OCI-LY1 (cell line): ENCODE data around the gene MCU.
"Not testable (repeated sequence)": the region's sequence is repeated elsewhere in the genome, so short reads cannot be mapped to it uniquely, and the experiment has no call there.

Source experiments
- H2AFZ ChIP-seq: fragments of 200-600 bp; sonication (generic), shearing (Covaris generic); 2 replicates; pipeline ENCODE4 v1.6.0; 2014; ENCODE audit warnings: antibody characterized with exemption, mild to moderate bottlenecking, low read length
- H3F3A ChIP-seq: fragments of 200-600 bp; sonication (generic), shearing (Covaris generic); 2 replicates; pipeline ENCODE4 v1.6.0; 2014; ENCODE audit warnings: mild to moderate bottlenecking, antibody characterized with exemption, low read length, moderate library complexity; ENCODE audit not compliant: insufficient read depth
- H3K27ac ChIP-seq: fragments of 200-600 bp; sonication (generic); 2 replicates; pipeline ENCODE4 v1.5.1; 2014; ENCODE audit warnings: low read length, mixed run types, mild to moderate bottlenecking, low read depth; ENCODE audit not compliant: poor library complexity, severe bottlenecking
- H3K27me3 ChIP-seq: fragments of 200-600 bp; sonication (generic); 2 replicates; pipeline ENCODE4 v1.6.0; 2014; ENCODE audit warnings: antibody characterized with exemption, mild to moderate bottlenecking, low read length, moderate library complexity; ENCODE audit not compliant: insufficient read depth
- H3K36me3 ChIP-seq: fragments of 200-600 bp; sonication (generic); 2 replicates; pipeline ENCODE4 v1.6.1; 2014; ENCODE audit warnings: mild to moderate bottlenecking, antibody characterized with exemption, low read length, moderate library complexity, mixed read lengths; ENCODE audit not compliant: insufficient read depth
- H3K4me1 ChIP-seq: fragments of 200-600 bp; sonication (generic); 2 replicates; pipeline ENCODE4 v1.5.1; 2014; ENCODE audit warnings: mild to moderate bottlenecking, low read length, moderate library complexity; ENCODE audit not compliant: insufficient read depth, severe bottlenecking
- H3K4me2 ChIP-seq: fragments of 200-600 bp; sonication (generic), shearing (Covaris generic); 2 replicates; pipeline ENCODE4 v1.6.1; 2014; ENCODE audit warnings: low read length
- H3K4me3 ChIP-seq: fragments of 200-600 bp; sonication (generic); 2 replicates; pipeline ENCODE4 v1.5.1; 2014; ENCODE audit warnings: low read length, low read depth, mild to moderate bottlenecking, mixed read lengths; ENCODE audit not compliant: poor library complexity, severe bottlenecking
- H3K79me2 ChIP-seq: fragments of 200-600 bp; shearing (Covaris generic); 2 replicates; pipeline ENCODE4 v1.6.1; 2016; ENCODE audit warnings: mixed run types, low read length, mixed read lengths; ENCODE audit not compliant: insufficient read depth
- H3K9ac ChIP-seq: fragments of 200-600 bp; sonication (generic), shearing (Covaris generic); 2 replicates; pipeline ENCODE4 v1.6.1; 2014; ENCODE audit warnings: mild to moderate bottlenecking, low read length, mixed read lengths
- H3K9me2 ChIP-seq: fragments of 200-600 bp; sonication (generic), shearing (Covaris generic); 2 replicates; pipeline ENCODE4 v1.6.1; 2014; ENCODE audit warnings: low read depth, mild to moderate bottlenecking, low read length, mixed read lengths
- H3K9me3 ChIP-seq: fragments of 200-600 bp; shearing (Covaris generic); 2 replicates; pipeline ENCODE4 v1.6.1; 2014; ENCODE audit warnings: low read length, mixed read lengths
- H4K20me1 ChIP-seq: fragments of 200-600 bp; sonication (generic), shearing (Covaris generic); 2 replicates; pipeline ENCODE4 v1.6.0; 2016; ENCODE audit warnings: mild to moderate bottlenecking, low read length; ENCODE audit not compliant: insufficient read depth
- EZH2 ChIP-seq: fragments of 200-600 bp; sonication (generic), shearing (Covaris generic); IDR thresholded peaks from 2 replicates; pipeline ENCODE4 v1.8.0; 2017; ENCODE audit warnings: borderline replicate concordance, mixed run types, mild to moderate bottlenecking, antibody characterized with exemption, low read length, moderate library complexity, mixed read lengths
- TF ChIP-seq, protein P1 (sequence below): fragments of 200-600 bp; sonication (generic), shearing (Covaris generic); IDR thresholded peaks from 2 replicates; pipeline ENCODE4 v1.5.1; 2017; ENCODE audit warnings: mild to moderate bottlenecking, antibody characterized with exemption, low read length, moderate library complexity, mixed read lengths

MCU gene

GRCh38 chr10:72898616-72899015 is 206.7 kb downstream of the MCU start:
- H2AFZ ChIP-seq: no peak overlapping the region
- no peaks in the 10 kb centered on the region for H3K79me2 ChIP-seq
- no peaks in the 10 kb centered on the region for H3K9me2 ChIP-seq
- no peaks in the 10 kb centered on the region for H3K4me1 ChIP-seq
- no peak for TF ChIP-seq EZH2
- TF ChIP-seq, protein P1, sequence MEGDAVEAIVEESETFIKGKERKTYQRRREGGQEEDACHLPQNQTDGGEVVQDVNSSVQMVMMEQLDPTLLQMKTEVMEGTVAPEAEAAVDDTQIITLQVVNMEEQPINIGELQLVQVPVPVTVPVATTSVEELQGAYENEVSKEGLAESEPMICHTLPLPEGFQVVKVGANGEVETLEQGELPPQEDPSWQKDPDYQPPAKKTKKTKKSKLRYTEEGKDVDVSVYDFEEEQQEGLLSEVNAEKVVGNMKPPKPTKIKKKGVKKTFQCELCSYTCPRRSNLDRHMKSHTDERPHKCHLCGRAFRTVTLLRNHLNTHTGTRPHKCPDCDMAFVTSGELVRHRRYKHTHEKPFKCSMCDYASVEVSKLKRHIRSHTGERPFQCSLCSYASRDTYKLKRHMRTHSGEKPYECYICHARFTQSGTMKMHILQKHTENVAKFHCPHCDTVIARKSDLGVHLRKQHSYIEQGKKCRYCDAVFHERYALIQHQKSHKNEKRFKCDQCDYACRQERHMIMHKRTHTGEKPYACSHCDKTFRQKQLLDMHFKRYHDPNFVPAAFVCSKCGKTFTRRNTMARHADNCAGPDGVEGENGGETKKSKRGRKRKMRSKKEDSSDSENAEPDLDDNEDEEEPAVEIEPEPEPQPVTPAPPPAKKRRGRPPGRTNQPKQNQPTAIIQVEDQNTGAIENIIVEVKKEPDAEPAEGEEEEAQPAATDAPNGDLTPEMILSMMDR: no peak
- no peak overlapping the region for H3K4me3 ChIP-seq
- no peak overlapping the region for H3K4me2 ChIP-seq
- H3K27ac ChIP-seq: no peak overlapping the region
- no peaks in the 10 kb centered on the region for H3K9me3 ChIP-seq
- H3F3A ChIP-seq: no peaks in the 10 kb centered on the region
- H3K27me3 ChIP-seq: peaks cover 3% of the 10 kb centered on the region; the same call in 1 of the 2 replicates
- no peak overlapping the region for H3K9ac ChIP-seq
- H3K36me3 ChIP-seq: no peaks in the 10 kb centered on the region
- H4K20me1 ChIP-seq: no peaks in the 10 kb centered on the region

DNA sequence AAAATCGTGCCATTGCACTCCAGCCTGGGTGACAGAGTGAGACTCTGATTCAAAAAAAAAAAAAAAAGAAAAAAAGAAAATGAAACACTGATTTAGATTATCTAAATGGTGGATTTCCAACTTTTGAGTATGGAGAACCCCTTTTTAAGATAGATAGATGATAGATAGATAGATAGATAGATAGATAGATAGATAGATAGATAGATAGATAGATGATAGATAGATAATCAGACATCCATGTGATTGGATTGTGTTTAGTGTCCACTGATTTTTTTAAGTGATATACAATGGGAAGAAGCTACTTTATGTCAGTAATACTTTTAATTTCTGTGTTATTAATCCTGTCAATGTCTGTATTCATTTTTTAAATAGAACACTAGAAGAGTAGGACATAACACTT is 207.6 kb downstream of the MCU start:
- Histone ChIP-seq H3K36me3 (no peaks in the 10 kb centered on the region), H3K79me2 (no peaks in the 10 kb centered on the region), H3K9me3 (no peaks in the 10 kb centered on the region)

GRCh38 chr10:72903941-72904446 is 212.1 kb downstream of the MCU start:
- not testable (repeated sequence) for H2AFZ ChIP-seq, H3K36me3 ChIP-seq, H3K4me1 ChIP-seq, H3K79me2 ChIP-seq, H4K20me1 ChIP-seq, H3K9me3 ChIP-seq, H3K27ac ChIP-seq, H3K9ac ChIP-seq, H3K27me3 ChIP-seq, H3K4me3 ChIP-seq, H3F3A ChIP-seq, H3K4me2 ChIP-seq, H3K9me2 ChIP-seq

More for the DNA sequence above, 207.6 kb downstream of the MCU start:
- Histone ChIP-seq H2AFZ (no peak overlapping the region), H4K20me1 (no peaks in the 10 kb centered on the region), H3F3A (no peaks in the 10 kb centered on the region), H3K9ac (no peak overlapping the region), H3K4me2 (no peak overlapping the region), H3K27ac (no peak overlapping the region), H3K27me3 (peaks cover 3% of the 10 kb centered on the region; the same call in 1 of the 2 replicates), H3K4me3 (no peak overlapping the region), H3K4me1 (no peaks in the 10 kb centered on the region), H3K9me2 (no peaks in the 10 kb centered on the region)
- TF ChIP-seq EZH2: no peak
- TF ChIP-seq, protein P1: no peak

GRCh38 chr10:72904806-72905205 is 212.9 kb downstream of the MCU start:
- H3K9me2 ChIP-seq: no peaks in the 10 kb centered on the region
- no peaks in the 10 kb centered on the region for H3K27me3 ChIP-seq
- H3K4me2 ChIP-seq: no peak overlapping the region
- H4K20me1 ChIP-seq: no peaks in the 10 kb centered on the region
- H3K4me3 ChIP-seq: no peak overlapping the region
- H3K27ac ChIP-seq: no peak overlapping the region
- no peaks in the 10 kb centered on the region for H3K36me3 ChIP-seq
- no peaks in the 10 kb centered on the region for H3K79me2 ChIP-seq
- no peaks in the 10 kb centered on the region for H3K4me1 ChIP-seq
- no peak overlapping the region for H2AFZ ChIP-seq
- no peaks in the 10 kb centered on the region for H3K9me3 ChIP-seq
- TF ChIP-seq EZH2: no peak
- TF ChIP-seq, protein P1: no peak
- H3K9ac ChIP-seq: no peak overlapping the region
- H3F3A ChIP-seq: no peaks in the 10 kb centered on the region
